ENCODE data around the gene MDFI. TPM values are rescaled to one million over a fixed set of nuclear protein-coding genes. Genes with fewer than 3 reads are reported as not detected.

Gene MDFI
- total RNA-seq, 1 experiment from 2014 or later, result 86.2 TPM

- no peak for TF ChIP-seq GRHL2 (CRISPR knock-in tag; IDR thresholded peaks at IDR 0.05; ENCODE audit: insufficient replicate concordance, severe bottlenecking)
- TF ChIP-seq, protein P1, sequence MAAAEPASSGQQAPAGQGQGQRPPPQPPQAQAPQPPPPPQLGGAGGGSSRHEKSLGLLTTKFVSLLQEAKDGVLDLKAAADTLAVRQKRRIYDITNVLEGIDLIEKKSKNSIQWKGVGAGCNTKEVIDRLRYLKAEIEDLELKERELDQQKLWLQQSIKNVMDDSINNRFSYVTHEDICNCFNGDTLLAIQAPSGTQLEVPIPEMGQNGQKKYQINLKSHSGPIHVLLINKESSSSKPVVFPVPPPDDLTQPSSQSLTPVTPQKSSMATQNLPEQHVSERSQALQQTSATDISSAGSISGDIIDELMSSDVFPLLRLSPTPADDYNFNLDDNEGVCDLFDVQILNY (CRISPR knock-in tag; IDR thresholded peaks at IDR 0.05), result no peak
Measured at GRCh38 chr6:41687501-41688175, 49.4 kb downstream of the MDFI start (continued).

DNA sequence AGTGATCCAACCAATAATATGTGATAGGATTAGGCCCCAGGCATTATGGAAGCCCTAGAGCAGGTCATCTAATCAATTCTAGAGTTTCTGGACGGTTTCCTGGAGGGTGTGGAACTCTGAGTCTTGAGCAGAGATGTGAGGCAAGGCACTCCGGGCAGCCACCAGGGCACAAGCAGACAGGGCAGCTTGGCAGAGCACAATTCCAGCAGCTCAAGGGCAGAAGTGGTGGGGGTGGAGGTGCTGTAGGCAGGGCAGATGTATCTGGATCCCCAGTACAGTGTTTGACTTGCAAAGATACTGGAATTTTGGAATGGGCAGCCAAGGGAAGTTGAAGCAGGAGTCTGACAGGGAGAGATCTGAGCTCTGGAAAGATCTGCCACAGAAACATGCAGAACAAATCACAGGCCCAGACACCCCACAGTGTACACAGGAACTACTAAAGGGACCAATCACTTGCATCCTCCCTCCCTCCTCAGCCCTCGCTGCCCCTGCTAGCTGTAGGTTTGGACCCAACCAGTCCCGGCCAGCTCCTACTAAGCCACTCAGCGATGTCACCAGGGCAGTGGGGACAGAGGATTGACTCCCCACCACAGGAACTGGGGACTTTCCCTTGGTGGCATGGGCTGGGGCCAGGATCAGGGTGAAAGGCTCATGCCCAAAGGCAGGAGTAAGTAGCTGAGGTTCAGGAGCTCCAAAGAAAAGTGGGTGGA, 50.1 kb downstream of the MDFI start:
- Mint-ChIP-seq H3K36me3 (no peaks in the 10 kb centered on the region), H3K27me3 (ENCODE audit: low read depth) (peaks cover 6% of the 10 kb centered on the region), H3K4me1 (peaks cover 24% of the 10 kb centered on the region), H3K27ac (no peak overlapping the region), H3K4me3 (no peak overlapping the region), H3K9me3 (no peaks in the 10 kb centered on the region)
- TF ChIP-seq ZNF512 (CRISPR knock-in tag; IDR thresholded peaks at IDR 0.05; ENCODE audit: borderline replicate concordance) (no peak), ZBTB43 (CRISPR knock-in tag; IDR thresholded peaks at IDR 0.05) (no peak), ZBTB21 (CRISPR knock-in tag; IDR thresholded peaks at IDR 0.05; ENCODE audit: borderline replicate concordance) (no peak)
- TF ChIP-seq, protein P2, sequence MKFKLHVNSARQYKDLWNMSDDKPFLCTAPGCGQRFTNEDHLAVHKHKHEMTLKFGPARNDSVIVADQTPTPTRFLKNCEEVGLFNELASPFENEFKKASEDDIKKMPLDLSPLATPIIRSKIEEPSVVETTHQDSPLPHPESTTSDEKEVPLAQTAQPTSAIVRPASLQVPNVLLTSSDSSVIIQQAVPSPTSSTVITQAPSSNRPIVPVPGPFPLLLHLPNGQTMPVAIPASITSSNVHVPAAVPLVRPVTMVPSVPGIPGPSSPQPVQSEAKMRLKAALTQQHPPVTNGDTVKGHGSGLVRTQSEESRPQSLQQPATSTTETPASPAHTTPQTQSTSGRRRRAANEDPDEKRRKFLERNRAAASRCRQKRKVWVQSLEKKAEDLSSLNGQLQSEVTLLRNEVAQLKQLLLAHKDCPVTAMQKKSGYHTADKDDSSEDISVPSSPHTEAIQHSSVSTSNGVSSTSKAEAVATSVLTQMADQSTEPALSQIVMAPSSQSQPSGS (CRISPR knock-in tag; IDR thresholded peaks at IDR 0.05; ENCODE audit: borderline replicate concordance, low read depth), result no peak
- TF ChIP-seq, protein P3, sequence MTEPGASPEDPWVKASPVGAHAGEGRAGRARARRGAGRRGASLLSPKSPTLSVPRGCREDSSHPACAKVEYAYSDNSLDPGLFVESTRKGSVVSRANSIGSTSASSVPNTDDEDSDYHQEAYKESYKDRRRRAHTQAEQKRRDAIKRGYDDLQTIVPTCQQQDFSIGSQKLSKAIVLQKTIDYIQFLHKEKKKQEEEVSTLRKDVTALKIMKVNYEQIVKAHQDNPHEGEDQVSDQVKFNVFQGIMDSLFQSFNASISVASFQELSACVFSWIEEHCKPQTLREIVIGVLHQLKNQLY (CRISPR knock-in tag; IDR thresholded peaks at IDR 0.05), result no peak
- ATAC-seq, result no peak
- CTCF ChIA-PET, result interaction anchor here (0.7 to 6.6 kb wide), 17 partner anchors 12 to 317 kb away, joined by 3 to 152 read pairs (median 6); partner anchors contain the start of genes BYSL and MED20
- POLR2A ChIA-PET, result interaction anchor here (1.0 kb wide), 1 partner anchor 320 kb away, joined by 3 read pairs; no protein-coding TSS in a partner anchor
- DNase-seq (ENCODE audit: low spot score), result peak; percentile 12

GRCh38 chr6:41689171-41690008, 51.1 kb downstream of the MDFI start:
- H3K27me3 Mint-ChIP-seq (ENCODE audit: low read depth), result peaks cover 6% of the 10 kb centered on the region
- H3K4me3 Mint-ChIP-seq, result no peak overlapping the region
- ATAC-seq (no peak), DNase-seq (ENCODE audit: low spot score) (peak; percentile 4)
- TF ChIP-seq, protein P4, sequence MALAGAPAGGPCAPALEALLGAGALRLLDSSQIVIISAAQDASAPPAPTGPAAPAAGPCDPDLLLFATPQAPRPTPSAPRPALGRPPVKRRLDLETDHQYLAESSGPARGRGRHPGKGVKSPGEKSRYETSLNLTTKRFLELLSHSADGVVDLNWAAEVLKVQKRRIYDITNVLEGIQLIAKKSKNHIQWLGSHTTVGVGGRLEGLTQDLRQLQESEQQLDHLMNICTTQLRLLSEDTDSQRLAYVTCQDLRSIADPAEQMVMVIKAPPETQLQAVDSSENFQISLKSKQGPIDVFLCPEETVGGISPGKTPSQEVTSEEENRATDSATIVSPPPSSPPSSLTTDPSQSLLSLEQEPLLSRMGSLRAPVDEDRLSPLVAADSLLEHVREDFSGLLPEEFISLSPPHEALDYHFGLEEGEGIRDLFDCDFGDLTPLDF (CRISPR knock-in tag; IDR thresholded peaks at IDR 0.05), result no peak
- TF ChIP-seq, protein P5, sequence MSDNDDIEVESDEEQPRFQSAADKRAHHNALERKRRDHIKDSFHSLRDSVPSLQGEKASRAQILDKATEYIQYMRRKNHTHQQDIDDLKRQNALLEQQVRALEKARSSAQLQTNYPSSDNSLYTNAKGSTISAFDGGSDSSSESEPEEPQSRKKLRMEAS (CRISPR knock-in tag; IDR thresholded peaks at IDR 0.05), result no peak
- TF ChIP-seq ZBTB21 (CRISPR knock-in tag; IDR thresholded peaks at IDR 0.05; ENCODE audit: borderline replicate concordance) (no peak), FOXP1 (CRISPR knock-in tag; IDR thresholded peaks at IDR 0.05; ENCODE audit: borderline replicate concordance) (no peak), TP53 (CRISPR knock-in tag; IDR thresholded peaks at IDR 0.05) (no peak)
- H3K4me1 Mint-ChIP-seq, result peaks cover 19% of the 10 kb centered on the region
- no peaks in the 10 kb centered on the region for H3K9me3 Mint-ChIP-seq
- H3K27ac Mint-ChIP-seq, result no peak overlapping the region
- ChIA-PET POLR2A (interaction anchor here (1.0 kb wide), 1 partner anchor 321 kb away, joined by 3 read pairs; no protein-coding TSS in a partner anchor), CTCF (interaction anchor here (0.7 to 6.6 kb wide), 6 partner anchors 8 to 318 kb away, joined by 3 to 152 read pairs (median 12); no protein-coding TSS in a partner anchor)
- H3K36me3 Mint-ChIP-seq, result no peaks in the 10 kb centered on the region
